CD4-positive, alpha-beta T cell treated with Interleukin-21 for 1 hour (primary cell): ENCODE data around the gene GNS.

ENCODE experiments used
- DNase-seq: peaks from one replicate; pipeline ENCODE4 v3.0.0-alpha.2; 2020

GNS gene

GRCh38 chr12:64759035-64759894, at the start of gene GNS:
GNS (minus strand) TSS chr12:64759406; CDS start chr12:64759276, 130 bp downstream.
- peak; percentile 96 for DNase-seq

- no peak for DNase-seq
Measured at GRCh38 chr12:64808110-64808509, 48.9 kb upstream of the GNS start.

- no peak for DNase-seq
Measured at GRCh38 chr12:64806593-64807460, 47.6 kb upstream of the GNS start.

GRCh38 chr12:64806173-64806572, 47.0 kb upstream of the GNS start:
- no peak for DNase-seq

GRCh38 chr12:64802180-64802775, 43.1 kb upstream of the GNS start:
- peak; percentile 46 for DNase-seq

- DNase-seq, result no peak
Measured at GRCh38 chr12:64801381-64801780, 42.2 kb upstream of the GNS start.

GRCh38 chr12:64800640-64801039, 41.4 kb upstream of the GNS start:
- no peak for DNase-seq

- no peak for DNase-seq
Measured at GRCh38 chr12:64798165-64798564, 39.0 kb upstream of the GNS start.

GRCh38 chr12:64797156-64797555, 38.0 kb upstream of the GNS start:
- DNase-seq, result no peak

- DNase-seq, result peak; percentile 78
Measured at GRCh38 chr12:64796205-64796845, 37.1 kb upstream of the GNS start.

- no peak for DNase-seq
Measured at GRCh38 chr12:64794305-64794704, 35.1 kb upstream of the GNS start.

- DNase-seq, result no peak
Measured at GRCh38 chr12:64793610-64794009, 34.4 kb upstream of the GNS start.

GRCh38 chr12:64792128-64792527, 32.9 kb upstream of the GNS start:
- DNase-seq, result no peak

- no peak for DNase-seq
Measured at GRCh38 chr12:64791036-64791435, 31.8 kb upstream of the GNS start.

GRCh38 chr12:64790166-64790565, 31.0 kb upstream of the GNS start:
- no peak for DNase-seq

- DNase-seq, result no peak
Measured at GRCh38 chr12:64785838-64786237, 26.6 kb upstream of the GNS start.

- DNase-seq, result no peak
Measured at GRCh38 chr12:64782191-64782876, 23.1 kb upstream of the GNS start.

- DNase-seq, result no peak
Measured at GRCh38 chr12:64781280-64782190, 22.3 kb upstream of the GNS start.

GRCh38 chr12:64780531-64781279, 21.5 kb upstream of the GNS start:
- DNase-seq, result no peak

- no peak for DNase-seq
Measured at GRCh38 chr12:64780132-64780530, 20.9 kb upstream of the GNS start.
